ENCODE measurements around the gene NSUN6. TPM values are rescaled to one million over a fixed set of nuclear protein-coding genes. Genes with fewer than 3 reads are reported as not detected.

Gene NSUN6
- total and polyA plus RNA-seq, 2 donors (not counting 1 experiment from before 2014, with no cell fraction given), result 4.2 to 9.4 TPM

- H3K4me3 ChIP-seq (replicated peaks in 1 of 4; ENCODE audit: control extremely low read depth in 1 of 4, insufficient read depth in 1 of 4, low read depth in 3 of 4, low read length in 4 of 4), result no peak overlapping the region
- H3K79me2 ChIP-seq (ENCODE audit: control insufficient read depth, insufficient read depth, low read length), result no peaks in the 10 kb centered on the region
- H4K20me1 ChIP-seq (ENCODE audit: control insufficient read depth, extremely low read depth, insufficient read depth, low read length), result no peaks in the 10 kb centered on the region
- H3K4me1 ChIP-seq (ENCODE audit: control insufficient read depth, extremely low read depth, insufficient read depth, low read length), result no peaks in the 10 kb centered on the region
- no peak for DNase-seq (ENCODE audit: low read depth in 2 of 2)
- TF ChIP-seq EZH2 (IDR thresholded peaks at IDR 0.05; ENCODE audit: low read length, missing control alignments), result no peak
- no peaks in the 10 kb centered on the region for H3K36me3 ChIP-seq (ENCODE audit: control insufficient read depth, insufficient read depth, low read length)
- H2AFZ ChIP-seq (ENCODE audit: low read length), result no peak overlapping the region
- no peak overlapping the region for H3K27ac ChIP-seq (ENCODE audit: insufficient read depth, low read length)
- no peak overlapping the region for H3K9ac ChIP-seq (ENCODE audit: insufficient read depth, low read length)
- H3K4me2 ChIP-seq (ENCODE audit: extremely low read depth, insufficient read depth, low read length), result no peak overlapping the region
- H3K27me3 ChIP-seq (ENCODE audit: control insufficient read depth, insufficient read depth, low read length), result no peaks in the 10 kb centered on the region
- no peaks in the 10 kb centered on the region for H3K9me3 ChIP-seq (ENCODE audit: control insufficient read depth, insufficient read depth, low read depth, low read length)
Measured at GRCh38 chr10:18561861-18562551, 89.4 kb downstream of the NSUN6 start.

DNA sequence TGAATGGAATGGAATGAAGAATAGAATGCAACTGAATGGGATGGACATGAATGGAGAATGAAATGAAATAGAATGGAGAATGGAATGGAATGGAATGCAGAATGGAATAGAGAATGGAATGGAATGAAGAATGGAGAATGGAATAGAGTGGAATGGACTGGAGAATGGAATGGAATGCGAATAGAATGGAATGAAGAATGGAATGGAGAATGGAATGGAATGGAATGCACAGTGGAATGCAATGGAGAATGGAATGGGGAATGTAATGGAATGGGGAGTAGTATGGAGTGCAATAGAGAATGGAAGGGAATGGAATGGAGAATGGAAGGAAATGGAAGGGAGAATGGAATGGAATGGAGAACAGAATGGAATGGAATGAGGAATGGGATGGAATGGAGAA is 93.4 kb downstream of the NSUN6 start:
- Histone ChIP-seq H3K36me3 (ENCODE audit: control insufficient read depth, insufficient read depth, low read length) (no peaks in the 10 kb centered on the region), H3K4me2 (ENCODE audit: extremely low read depth, insufficient read depth, low read length) (no peak overlapping the region), H3K4me1 (ENCODE audit: control insufficient read depth, extremely low read depth, insufficient read depth, low read length) (no peaks in the 10 kb centered on the region), H3K27me3 (ENCODE audit: control insufficient read depth, insufficient read depth, low read length) (no peaks in the 10 kb centered on the region), H4K20me1 (ENCODE audit: control insufficient read depth, extremely low read depth, insufficient read depth, low read length) (no peaks in the 10 kb centered on the region), H3K9me3 (ENCODE audit: control insufficient read depth, insufficient read depth, low read depth, low read length) (no peaks in the 10 kb centered on the region), H3K27ac (ENCODE audit: insufficient read depth, low read length) (no peak overlapping the region), H2AFZ (ENCODE audit: low read length) (no peak overlapping the region), H3K79me2 (ENCODE audit: control insufficient read depth, insufficient read depth, low read length) (no peaks in the 10 kb centered on the region), H3K9ac (ENCODE audit: insufficient read depth, low read length) (no peak overlapping the region), H3K4me3 (replicated peaks in 1 of 4; ENCODE audit: control extremely low read depth in 1 of 4, insufficient read depth in 1 of 4, low read depth in 3 of 4, low read length in 4 of 4) (no peak overlapping the region)
- TF ChIP-seq CTCF (conservative IDR thresholded peaks at IDR 0.05 in 1 of 2, IDR thresholded peaks at IDR 0.05 in 1 of 2; ENCODE audit: low read depth in 1 of 2, low read length in 2 of 2) (no peak), EZH2 (IDR thresholded peaks at IDR 0.05; ENCODE audit: low read length, missing control alignments) (no peak)
- DNase-seq (ENCODE audit: low read depth in 2 of 2), result no peak

DNA sequence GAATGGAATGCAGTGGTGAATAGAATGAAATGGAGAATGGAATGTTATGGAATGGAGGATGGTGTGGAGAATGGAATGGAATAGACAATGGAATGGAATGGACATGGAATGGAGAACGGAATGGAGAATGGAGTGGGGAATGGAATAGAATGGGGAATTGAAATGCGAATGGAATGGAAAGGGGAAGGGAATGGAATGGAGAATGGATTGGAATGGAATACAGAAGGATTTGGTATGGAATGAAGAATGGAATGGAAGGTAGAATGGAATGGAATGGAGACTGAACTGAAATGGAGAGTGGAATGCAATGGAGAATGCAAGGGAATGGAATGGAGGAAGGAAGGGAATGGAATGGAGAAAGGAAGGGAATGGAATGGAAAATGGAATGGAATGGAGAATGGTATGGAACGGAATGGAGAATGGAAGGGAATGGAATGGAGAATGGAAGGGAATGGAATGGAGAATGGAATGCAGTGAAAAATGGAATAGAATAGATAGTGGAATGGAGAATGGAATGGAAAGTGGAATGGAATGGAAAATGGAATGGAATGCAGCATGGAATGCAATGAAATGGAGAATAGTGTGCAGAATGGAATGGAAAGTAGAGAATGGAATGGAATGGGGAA is 94.8 kb downstream of the NSUN6 start:
- H3K9me3 ChIP-seq (ENCODE audit: control insufficient read depth, insufficient read depth, low read depth, low read length), result no peaks in the 10 kb centered on the region
- no peak for DNase-seq (ENCODE audit: low read depth in 2 of 2)
- TF ChIP-seq EZH2 (IDR thresholded peaks at IDR 0.05; ENCODE audit: low read length, missing control alignments) (no peak), CTCF (conservative IDR thresholded peaks at IDR 0.05 in 1 of 2, IDR thresholded peaks at IDR 0.05 in 1 of 2; ENCODE audit: low read depth in 1 of 2, low read length in 2 of 2) (no peak)
- H3K79me2 ChIP-seq (ENCODE audit: control insufficient read depth, insufficient read depth, low read length), result no peaks in the 10 kb centered on the region
- no peaks in the 10 kb centered on the region for H3K27me3 ChIP-seq (ENCODE audit: control insufficient read depth, insufficient read depth, low read length)
- H3K9ac ChIP-seq (ENCODE audit: insufficient read depth, low read length), result no peak overlapping the region
- no peak overlapping the region for H3K4me3 ChIP-seq (replicated peaks in 1 of 4; ENCODE audit: control extremely low read depth in 1 of 4, insufficient read depth in 1 of 4, low read depth in 3 of 4, low read length in 4 of 4)
- no peak overlapping the region for H3K27ac ChIP-seq (ENCODE audit: insufficient read depth, low read length)
- no peaks in the 10 kb centered on the region for H4K20me1 ChIP-seq (ENCODE audit: control insufficient read depth, extremely low read depth, insufficient read depth, low read length)
- no peaks in the 10 kb centered on the region for H3K4me1 ChIP-seq (ENCODE audit: control insufficient read depth, extremely low read depth, insufficient read depth, low read length)
- H3K36me3 ChIP-seq (ENCODE audit: control insufficient read depth, insufficient read depth, low read length), result no peaks in the 10 kb centered on the region
- no peak overlapping the region for H3K4me2 ChIP-seq (ENCODE audit: extremely low read depth, insufficient read depth, low read length)
- no peak overlapping the region for H2AFZ ChIP-seq (ENCODE audit: low read length)

Data from fibroblast of lung (primary cell).